DMS79 (cell line): ENCODE measurements around the gene SRCAP.
A peak's percentile ranks its signal among the peaks of the same experiment; 100 is the strongest.

ENCODE experiments used
- DNase-seq: peaks from one replicate; lab custom pipeline; 2025; lab: John Stamatoyannopoulos, UW

Gene SRCAP

DNA sequence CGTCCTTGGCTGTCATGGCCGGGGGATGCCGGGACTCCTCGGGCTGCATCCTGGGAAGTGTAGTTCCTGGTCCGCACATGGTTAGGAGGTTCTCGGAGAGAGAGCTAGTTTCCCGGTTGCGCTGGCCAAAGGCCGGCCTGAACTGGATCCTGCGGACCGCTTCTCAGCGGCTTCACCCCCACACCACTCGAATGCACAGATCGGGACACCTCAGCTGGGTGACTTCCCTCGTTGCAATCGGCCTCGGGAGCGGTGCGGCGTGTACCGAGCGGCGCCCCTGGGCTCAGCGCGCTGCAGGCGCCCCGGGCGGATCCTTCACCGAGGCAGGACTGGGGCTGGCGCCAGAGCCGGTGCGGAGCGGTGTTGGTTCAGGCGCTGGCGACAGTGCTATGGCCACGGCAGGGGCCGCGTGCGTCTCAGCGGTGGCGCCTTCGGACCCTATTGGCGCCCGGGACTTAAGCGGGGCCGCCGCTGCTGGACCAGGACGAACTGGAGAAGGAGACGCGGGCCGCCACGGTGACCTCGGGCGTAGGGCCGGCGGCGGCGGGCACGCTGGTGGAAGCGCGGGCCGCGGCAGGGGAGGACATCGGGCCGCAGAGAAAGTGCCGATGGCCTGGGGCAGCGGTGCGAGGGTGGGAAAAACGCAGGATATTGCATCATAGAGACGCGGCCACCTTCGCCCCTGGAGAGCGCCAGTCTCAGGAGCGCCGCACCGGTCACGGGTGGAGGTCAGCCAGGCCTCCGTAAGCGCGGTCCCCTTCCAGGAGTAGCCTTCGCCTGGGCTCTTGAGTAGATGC lies 76.6 kb downstream of the SRCAP start:
- DNase-seq, result peak; percentile 55

- no peak for DNase-seq
Measured at GRCh38 chr16:30777591-30778297, 78.8 kb downstream of the SRCAP start.

DNA sequence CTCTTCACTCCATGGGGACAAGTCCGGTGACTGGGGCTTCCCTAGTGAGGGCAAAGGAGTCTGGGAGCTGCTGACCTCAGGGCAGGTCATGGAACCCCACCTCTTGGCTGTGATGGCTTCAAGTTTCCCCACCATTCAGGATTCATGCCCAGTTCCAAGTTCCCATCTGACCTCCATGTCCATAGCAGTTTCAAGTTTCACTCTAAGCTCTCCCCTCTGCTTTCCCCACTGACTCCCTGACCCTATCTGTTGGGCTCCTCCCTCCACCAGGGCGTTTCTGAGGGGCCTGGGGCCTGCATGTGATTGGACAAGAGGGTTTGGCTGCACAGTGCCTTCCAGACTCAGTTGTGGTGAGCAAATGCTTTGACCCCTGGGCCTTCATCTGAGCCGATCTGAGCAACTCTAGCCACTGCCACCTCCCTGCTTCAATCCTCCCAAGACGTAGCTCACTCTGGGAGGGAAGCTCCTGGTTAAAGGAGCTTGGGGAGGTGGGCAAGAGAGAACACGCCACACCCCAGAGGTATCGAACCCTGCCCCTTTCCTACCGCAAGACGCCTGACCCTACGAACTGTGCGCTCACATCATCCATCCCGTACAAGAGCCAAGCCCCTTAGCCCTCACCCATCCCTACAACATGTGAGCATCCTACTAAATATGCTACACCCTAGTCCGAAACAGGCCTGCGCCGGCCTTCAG lies 79.7 kb downstream of the SRCAP start:
- no peak for DNase-seq

- DNase-seq, result no peak
Measured at GRCh38 chr16:30779596-30779995, 80.6 kb downstream of the SRCAP start.

DNA sequence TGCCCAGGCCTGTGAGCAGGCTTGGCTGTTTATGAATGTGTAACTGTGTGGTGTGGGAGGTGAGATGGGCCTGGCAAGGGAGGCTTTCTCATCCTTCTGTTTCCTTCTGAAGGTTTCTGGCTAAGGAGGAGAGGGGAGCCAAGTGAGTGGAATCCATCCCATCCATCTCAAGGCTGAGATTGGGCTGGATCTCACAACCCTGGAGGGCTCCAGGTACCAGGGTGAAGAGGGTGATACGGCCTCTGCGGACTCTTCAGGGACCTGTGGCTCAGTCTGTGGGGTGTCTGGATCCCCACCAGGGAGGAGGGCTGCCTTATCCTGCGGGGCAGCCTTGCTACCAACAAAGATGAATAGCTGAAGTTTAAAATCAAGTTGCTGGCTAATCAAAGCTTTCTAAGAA lies 81.0 kb downstream of the SRCAP start:
- no peak for DNase-seq

GRCh38 chr16:30780549-30780948 lies 81.6 kb downstream of the SRCAP start:
- DNase-seq, result no peak

DNA sequence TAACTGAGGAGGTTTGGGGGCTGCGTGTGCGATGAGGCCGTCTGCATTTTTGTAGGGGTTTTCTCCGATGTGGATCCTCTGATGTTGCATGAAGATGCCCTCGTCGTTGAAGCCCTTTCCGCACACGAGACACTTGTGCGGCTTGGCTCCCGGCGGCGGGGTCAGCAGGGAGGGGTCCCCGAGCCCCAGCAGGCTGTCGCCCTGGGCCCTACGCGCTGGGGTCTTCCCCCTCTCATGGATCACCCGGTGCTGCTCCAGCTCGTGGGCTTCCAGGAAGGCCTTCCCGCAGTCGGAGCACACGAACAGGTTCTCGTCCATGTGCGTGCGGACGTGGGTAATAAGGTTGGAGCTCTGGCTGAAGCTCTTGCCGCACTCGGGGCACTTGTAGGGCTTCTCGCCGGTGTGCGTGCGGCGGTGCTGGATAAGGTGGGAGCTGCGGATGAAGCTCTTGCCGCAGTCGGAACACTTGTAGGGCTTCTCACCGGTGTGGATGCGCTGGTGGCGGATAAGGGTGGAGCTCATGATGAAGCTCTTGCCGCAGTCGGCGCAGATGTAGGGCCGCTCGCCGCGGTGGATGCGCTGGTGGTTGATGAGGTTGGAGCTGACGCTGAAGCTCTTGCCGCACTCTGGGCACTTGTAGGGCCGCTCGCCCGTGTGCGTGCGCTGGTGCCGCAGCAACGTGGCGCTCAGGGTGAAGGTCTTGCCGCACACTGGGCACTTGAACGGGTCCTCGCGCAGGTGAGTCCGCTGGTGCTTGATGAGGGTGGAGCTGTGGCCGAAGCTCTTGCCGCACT lies 83.7 kb downstream of the SRCAP start:
- no peak for DNase-seq

DNA sequence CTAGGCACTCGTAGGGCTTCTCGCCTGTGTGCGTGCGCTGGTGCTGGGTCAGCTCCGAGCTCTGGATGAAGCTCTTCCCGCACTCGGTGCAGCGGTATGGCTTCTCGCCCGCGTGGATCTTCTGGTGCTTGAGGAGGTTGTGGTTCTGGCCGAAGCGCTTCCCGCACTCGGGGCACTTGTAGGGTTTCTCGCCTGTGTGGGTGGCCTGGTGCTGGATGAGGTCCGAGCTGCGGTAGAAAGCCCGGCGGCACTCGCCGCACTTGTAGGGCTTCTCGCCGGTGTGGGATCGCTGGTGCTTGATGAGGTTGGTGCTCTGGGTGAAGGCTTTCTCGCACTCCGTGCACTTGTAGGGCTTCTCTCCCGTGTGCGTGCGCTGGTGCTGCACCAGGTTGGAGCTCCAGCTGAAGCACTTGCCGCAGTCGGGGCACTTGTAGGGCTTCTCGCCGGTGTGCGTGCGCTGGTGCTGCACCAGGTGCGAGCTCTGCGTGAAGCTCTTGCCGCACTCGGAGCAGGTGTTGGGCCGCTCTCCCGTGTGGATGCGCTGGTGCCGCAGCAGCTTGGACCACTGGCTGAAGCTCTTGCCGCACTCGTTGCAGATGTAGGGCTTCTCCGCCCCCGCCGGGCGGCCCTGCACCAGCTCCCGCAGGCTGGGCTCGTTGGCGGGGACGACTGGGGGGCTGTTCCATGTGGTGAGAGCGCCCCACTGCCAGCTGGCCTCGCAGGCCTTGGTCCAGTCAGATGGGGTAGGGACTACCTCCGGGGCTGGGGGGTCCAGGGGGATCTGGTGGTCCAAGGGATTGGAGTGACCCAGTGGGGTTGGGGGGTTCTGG lies 84.5 kb downstream of the SRCAP start:
- no peak for DNase-seq

DNA sequence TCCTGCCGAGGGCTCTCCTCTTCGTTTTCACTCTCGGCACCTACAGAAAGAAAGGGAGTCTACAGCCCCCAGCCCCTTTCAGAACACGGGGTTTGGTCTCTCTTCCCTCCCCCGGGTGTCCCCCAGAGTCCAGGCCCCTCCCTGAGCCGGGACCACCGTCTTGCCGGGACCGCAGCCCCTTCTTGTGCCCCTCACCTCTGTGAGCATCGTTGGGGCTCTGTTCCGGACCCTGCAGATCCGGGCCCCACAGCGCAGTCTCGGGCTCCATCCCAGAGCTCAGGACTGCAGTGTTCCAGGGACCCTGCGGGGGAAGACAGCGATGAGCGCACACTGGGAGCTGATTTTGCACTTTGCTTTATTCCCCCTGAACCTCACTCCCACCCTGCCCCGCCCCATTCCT lies 85.2 kb downstream of the SRCAP start:
- DNase-seq, result no peak

DNA sequence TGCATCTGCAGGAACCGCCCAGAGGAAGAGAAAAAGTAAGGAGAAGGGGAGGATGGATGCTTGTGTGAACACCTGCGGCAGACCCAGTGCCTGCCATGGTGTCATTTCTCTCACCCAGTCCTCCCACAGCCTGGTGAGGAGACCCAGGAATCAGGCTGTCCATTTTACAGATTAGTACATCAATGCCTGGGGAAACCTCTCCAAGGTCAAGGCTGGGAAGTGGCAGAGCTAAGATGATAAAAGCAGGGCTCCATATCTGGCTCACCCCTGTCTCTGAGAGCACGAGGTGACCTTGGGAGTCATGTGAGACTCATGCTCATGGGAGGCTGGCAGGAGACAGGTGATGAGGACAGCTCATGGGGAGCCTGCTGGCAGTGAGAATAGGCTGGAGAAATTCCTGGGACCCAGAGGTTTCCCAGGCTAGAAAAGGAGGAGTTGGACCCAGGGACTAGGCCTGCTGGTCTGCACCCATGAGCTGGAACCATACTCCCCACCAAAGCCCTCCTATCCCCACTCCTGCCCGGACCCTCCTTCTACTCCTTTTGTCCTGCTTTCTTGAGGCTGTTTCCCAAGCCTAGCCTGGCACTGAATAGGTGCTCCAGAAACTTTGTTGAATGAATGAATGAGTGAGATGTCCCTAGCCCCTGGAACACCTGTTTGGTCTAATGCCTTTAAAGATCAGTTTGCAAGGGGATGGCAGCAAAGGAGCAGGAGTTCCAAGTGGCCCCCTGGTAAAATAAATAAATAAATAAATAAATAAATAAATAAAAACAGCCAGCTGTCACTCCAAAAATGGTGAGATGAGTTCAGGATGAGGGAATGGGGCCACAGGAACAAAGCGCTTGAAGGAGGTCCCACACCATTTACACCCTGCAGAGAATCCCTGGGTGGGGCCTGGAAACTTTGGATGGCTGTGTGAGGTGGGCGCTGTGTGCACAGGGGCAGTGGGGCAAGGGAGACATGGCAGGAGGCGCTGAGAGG lies 86.4 kb downstream of the SRCAP start:
- DNase-seq, result no peak

- no peak for DNase-seq
Measured at GRCh38 chr16:30786115-30786935, 87.4 kb downstream of the SRCAP start.

DNA sequence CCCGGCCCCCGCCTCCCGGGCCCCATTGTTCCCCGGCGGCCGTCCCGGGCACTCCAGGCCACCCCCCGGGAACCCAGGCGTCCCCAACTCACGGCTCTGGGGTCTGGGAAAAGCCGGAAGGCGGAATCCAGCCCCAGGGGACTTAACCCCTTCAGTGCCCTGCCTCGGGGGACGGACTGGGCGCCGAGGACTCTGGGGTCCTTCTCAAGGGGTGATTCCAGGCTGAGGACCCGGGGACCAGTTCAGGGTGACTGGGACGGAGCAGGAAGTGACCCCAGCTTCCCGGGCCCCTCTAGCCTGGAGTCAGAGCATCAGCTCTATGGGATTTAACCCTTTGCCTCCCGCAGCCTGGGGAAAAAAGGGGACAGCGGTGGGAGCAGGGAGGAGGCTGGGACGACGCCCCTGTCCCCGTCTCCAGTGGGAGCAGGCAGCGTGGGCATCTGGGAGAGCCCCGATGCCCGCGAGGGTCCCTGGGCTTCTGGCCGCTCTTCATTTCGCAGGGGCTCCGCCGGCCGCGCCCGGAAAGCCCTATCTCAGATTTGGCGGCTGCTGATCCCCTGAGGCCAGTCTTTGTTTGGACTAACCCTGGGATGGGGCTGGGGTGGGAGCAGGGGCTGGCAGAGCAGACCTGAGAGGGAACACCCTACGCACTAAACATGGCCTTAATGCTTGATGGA lies 88.1 kb downstream of the SRCAP start, which contains the start of gene ZNF629:
TSS of gene ZNF629 (minus strand) at position 270 of the 677 bp plus-strand sequence. CDS start 2,723 bp downstream, outside the sequence.
- DNase-seq, result peak; percentile 64

DNA sequence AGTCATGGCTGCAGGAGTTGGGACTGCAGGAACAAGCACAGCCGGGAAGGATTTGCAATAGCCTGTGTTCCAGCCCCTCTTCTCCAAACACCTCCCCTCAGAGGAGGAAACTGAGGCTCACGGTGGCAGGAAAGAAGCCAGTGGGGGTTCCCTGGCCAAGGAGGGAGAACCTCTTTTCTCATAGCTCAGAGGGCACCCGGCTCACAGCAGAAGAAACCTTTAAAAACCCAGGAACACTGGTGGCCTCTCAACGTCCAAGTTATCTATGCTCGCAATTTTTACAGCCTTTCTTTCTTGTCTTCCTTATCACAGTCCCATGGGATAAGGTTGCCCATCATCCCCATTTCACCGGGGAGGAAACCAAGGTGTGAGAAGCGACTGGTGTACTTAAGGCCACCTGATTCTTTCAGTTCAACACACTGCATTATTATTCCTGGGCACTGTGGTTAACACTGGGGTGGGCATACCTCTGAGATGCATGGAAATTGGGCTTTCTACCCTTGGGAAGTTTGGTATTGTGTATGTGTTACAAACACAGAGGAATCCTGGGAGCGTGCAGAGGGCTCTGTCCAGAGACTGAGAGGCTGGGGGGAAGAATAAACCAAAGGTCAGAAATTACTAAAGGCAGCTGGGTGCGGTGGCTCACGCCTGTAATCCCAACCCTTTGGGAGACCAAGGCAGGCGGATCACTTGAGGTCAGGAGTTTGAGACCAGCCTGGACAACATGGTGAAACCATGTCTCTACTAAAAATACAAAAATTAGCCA lies 88.8 kb downstream of the SRCAP start:
- no peak for DNase-seq
